NCI-H1436 (cell line): Measurements from ENCODE around the gene KAT2A.
A peak's percentile ranks its signal among the peaks of the same experiment; 100 is the strongest.

Experiments
- DNase-seq: peaks from one replicate; lab custom pipeline; 2025; lab: John Stamatoyannopoulos, UW

Gene KAT2A

DNA sequence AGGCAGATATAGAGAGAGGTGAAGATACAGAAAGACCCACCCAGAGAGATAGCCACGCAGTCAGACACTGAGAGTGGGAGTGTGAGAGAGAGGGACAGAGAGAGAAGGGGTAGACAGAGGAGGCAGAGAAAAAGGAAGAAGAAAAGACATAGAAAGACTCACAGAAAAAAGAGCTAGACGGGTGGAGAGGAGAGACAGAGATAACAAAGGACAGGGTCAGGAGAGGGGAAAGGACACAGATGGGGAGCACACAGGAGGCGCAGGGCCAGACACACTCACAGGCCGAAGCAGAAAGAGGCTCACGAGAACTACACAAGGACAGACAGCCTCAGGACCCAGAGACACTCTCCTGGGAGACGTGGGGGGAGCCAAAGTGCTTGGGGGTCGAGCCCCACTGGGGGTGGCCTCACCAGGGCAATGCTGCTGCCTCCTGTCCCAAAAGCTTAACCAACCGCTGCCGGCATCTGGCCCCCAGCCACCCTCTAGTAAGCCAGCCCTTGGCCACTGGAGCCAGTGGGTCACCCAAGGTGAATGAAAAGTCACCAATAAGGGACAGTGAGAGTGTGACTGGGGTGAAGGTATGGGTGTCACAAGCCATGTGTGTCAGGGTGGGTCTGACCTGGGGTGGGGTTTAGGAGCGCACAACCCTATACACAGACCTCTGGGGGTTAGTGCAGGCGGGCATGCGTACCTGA lies 26.6 kb downstream of the KAT2A start:
- DNase-seq: no peak

GRCh38 chr17:42092939-42093338 lies 28.2 kb downstream of the KAT2A start:
- no peak for DNase-seq

GRCh38 chr17:42090964-42091790 lies 30.0 kb downstream of the KAT2A start:
- no peak for DNase-seq

DNA sequence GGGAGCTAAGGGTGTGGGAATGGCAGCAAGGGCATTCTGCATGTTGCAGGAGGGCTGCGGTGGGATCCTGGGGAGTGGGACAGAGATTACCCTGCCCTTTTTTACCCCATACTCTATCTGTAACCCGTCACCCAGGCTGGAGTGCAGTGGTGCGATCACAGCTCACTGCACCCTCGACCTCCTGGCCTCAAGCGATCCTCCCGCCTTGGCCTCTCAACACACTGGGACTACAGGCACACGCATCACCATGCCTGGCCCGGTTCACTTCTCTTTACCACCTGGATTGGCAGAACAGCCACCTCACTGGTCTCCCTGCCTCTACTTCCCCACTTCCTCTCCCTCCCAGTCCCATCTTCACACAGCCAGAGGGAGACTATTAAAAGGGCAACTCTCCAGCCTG lies 32.4 kb downstream of the KAT2A start:
- DNase-seq: no peak

- DNase-seq: no peak
Observed at GRCh38 chr17:42087736-42088705, 33.1 kb downstream of the KAT2A start.

DNA sequence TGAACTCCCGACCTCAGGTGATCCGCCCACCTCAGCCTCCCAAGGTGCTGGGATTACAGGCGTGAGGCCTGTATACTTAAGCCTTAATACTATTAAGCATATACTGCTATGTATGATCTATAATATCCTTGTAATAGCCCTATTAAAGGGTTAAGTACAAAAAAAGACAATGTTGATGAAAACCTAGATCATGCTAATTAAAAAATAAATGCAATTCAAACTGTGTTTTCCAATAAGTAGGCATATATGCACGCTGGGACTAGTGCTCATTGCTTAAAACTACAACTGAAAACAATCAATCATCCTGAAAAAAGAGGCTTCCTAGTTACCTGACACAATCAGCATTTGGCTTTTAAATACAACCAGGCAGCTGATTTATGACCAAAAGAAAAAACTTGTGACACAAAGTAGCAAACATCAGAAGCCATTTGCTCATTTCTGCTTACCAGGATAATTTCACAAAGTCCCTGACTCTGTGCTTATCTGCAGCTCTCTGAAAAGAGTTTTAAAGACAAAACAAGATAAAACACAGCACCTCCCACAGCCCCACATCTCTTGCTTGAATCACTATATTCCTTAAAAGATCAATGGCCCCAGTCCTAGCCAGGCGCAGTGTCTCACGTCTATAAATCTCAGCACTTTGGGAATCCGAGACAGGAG lies 34.0 kb downstream of the KAT2A start:
- DNase-seq: no peak

GRCh38 chr17:42081516-42082129 lies 39.5 kb downstream of the KAT2A start:
- no peak for DNase-seq

DNA sequence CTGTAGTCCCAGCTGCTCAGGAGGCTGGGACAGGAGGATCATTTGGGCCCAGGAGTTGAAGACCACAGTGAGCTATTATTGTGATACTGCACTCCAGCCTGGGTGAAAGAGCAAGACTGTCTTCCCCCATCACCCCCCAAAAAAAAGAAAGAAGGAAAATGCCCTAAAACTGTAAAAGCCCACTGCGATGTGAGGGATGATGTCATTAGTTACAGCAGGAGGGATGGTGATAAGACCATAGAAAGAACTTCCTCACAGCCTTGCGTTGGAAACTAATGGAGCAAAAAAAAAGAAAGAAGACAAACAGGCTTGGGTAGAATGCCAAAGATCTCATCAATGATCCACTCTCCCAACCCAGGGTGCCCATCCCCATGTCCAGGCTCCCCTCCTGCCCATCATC lies 41.6 kb downstream of the KAT2A start:
- no peak for DNase-seq

GRCh38 chr17:42078396-42079043 lies 42.6 kb downstream of the KAT2A start:
- no peak for DNase-seq

- no peak for DNase-seq
Observed at GRCh38 chr17:42077755-42078154, 43.4 kb downstream of the KAT2A start.

DNA sequence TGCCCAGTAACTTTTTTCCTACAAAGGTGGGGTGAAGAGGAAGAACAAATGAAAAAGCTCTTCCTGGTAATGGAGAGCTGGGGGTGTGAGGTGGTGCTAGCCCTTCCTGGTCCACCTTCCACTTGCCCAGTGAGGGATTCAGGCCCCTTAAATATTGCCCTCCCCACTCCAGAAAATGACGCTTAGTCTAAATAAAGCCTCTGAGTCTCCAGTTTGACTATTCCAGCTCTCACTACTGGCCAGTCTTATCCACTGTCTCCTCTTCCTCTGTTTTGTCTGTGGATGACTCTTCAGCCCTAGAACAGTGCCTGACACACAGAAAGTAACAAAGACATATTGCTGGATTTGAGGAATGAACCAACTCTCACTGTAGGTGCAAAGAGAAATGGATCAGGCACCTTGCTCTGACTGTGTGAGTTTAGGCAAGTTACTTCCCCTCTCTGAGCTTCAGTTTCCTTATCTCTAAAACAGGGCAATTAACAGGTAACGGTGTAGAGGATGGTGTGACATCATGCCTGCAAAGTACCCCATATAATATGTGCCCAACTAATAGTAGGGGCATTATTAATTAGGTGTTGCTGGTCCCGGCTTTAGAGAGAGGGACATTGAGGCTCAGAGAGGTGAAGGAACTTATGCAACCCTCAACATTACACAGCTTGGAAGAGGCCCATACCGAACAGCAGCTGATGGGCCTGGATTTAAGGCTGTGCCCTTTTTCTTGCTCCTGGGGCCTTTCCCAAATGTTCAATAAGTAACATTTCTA lies 44.2 kb downstream of the KAT2A start:
- DNase-seq: no peak

GRCh38 chr17:42075789-42076188 lies 45.4 kb downstream of the KAT2A start:
- DNase-seq: no peak

GRCh38 chr17:42072323-42073187 lies 48.6 kb downstream of the KAT2A start:
- DNase-seq: no peak

- DNase-seq: no peak
Observed at GRCh38 chr17:42071810-42072209, 49.4 kb downstream of the KAT2A start.

DNA sequence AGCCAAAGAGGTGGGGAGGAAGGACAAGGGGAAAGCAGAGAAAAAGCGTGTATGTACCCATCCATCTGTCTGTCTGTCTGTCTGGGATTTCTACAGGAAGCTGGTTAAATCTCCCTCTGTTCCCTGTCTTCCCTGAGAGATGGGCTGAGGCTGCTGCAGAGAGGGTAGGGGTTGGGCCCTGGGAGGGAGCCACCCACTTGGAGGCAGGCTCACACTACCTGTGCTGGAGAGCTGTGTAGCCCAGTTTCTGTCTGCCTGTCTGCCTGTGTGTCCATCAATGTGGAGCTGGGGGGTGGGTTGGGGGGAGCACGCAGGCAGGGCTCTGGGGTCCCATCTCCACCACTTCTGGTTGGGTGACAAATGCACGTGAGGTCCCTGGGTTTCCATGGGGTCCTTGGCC lies 52.2 kb downstream of the KAT2A start:
- DNase-seq: no peak

- peak; percentile 68 for DNase-seq
Observed at GRCh38 chr17:42067371-42068091, 53.6 kb downstream of the KAT2A start.

- DNase-seq: no peak
Observed at GRCh38 chr17:42065201-42065600, 56.0 kb downstream of the KAT2A start.
